ENCODE data around the gene NKIRAS2.

NKIRAS2 gene

GRCh38 chr17:42061646-42062487, 42.0 kb downstream of the NKIRAS2 start:
- TF ChIP-seq CTCF (IDR thresholded peaks at IDR 0.05; ENCODE audit: low read depth, low read length, poor library complexity, severe bottlenecking) (no peak), EZH2phosphoT487 (IDR thresholded peaks at IDR 0.05; ENCODE audit: borderline replicate concordance, low read length) (no peak)
- Histone ChIP-seq H3K4me1 (ENCODE audit: control insufficient read depth, low read length) (peaks cover 12% of the 10 kb centered on the region), H3K27ac (ENCODE audit: low read depth, low read length) (no peak overlapping the region), H3K9me2 (replicated peaks; ENCODE audit: control insufficient read depth, low read length) (no peaks in the 10 kb centered on the region), H4K20me1 (ENCODE audit: control insufficient read depth, insufficient read depth, low read depth, low read length) (no peaks in the 10 kb centered on the region), H3K9me3 (ENCODE audit: control insufficient read depth, insufficient read depth, low read length) (peaks cover 2% of the 10 kb centered on the region; the same call in 1 of the 2 replicates), H3K4me2 (ENCODE audit: low read length) (no peak overlapping the region), H3F3A (ENCODE audit: control insufficient read depth, insufficient read depth) (no peaks in the 10 kb centered on the region), H3K27me3 (ENCODE audit: control insufficient read depth, low read length) (peaks cover 10% of the 10 kb centered on the region), H3K36me3 (ENCODE audit: control insufficient read depth, low read length) (no peaks in the 10 kb centered on the region), H3K79me2 (ENCODE audit: control insufficient read depth, low read length) (no peaks in the 10 kb centered on the region), H3K4me3 (ENCODE audit: low read length) (no peak overlapping the region)

- Histone ChIP-seq H3K9me2 (replicated peaks; ENCODE audit: control insufficient read depth, low read length) (no peaks in the 10 kb centered on the region), H3K36me3 (ENCODE audit: control insufficient read depth, low read length) (no peaks in the 10 kb centered on the region), H3F3A (ENCODE audit: control insufficient read depth, insufficient read depth) (no peaks in the 10 kb centered on the region), H3K4me1 (ENCODE audit: control insufficient read depth, low read length) (peaks cover 12% of the 10 kb centered on the region), H4K20me1 (ENCODE audit: control insufficient read depth, insufficient read depth, low read depth, low read length) (no peaks in the 10 kb centered on the region), H3K4me3 (ENCODE audit: low read length) (no peak overlapping the region), H3K27ac (ENCODE audit: low read depth, low read length) (no peak overlapping the region), H3K9me3 (ENCODE audit: control insufficient read depth, insufficient read depth, low read length) (no peaks in the 10 kb centered on the region), H3K4me2 (ENCODE audit: low read length) (no peak overlapping the region), H3K79me2 (ENCODE audit: control insufficient read depth, low read length) (no peaks in the 10 kb centered on the region), H3K27me3 (ENCODE audit: control insufficient read depth, low read length) (peaks cover 10% of the 10 kb centered on the region)
- TF ChIP-seq CTCF (IDR thresholded peaks at IDR 0.05; ENCODE audit: low read depth, low read length, poor library complexity, severe bottlenecking) (no peak), EZH2phosphoT487 (IDR thresholded peaks at IDR 0.05; ENCODE audit: borderline replicate concordance, low read length) (no peak)
Measured at GRCh38 chr17:42062681-42063080, 42.8 kb downstream of the NKIRAS2 start.

- Histone ChIP-seq H3K4me1 (ENCODE audit: control insufficient read depth, low read length) (peaks cover 12% of the 10 kb centered on the region), H3K79me2 (ENCODE audit: control insufficient read depth, low read length) (no peaks in the 10 kb centered on the region)
- TF ChIP-seq EZH2phosphoT487 (IDR thresholded peaks at IDR 0.05; ENCODE audit: borderline replicate concordance, low read length) (no peak), CTCF (IDR thresholded peaks at IDR 0.05; ENCODE audit: low read depth, low read length, poor library complexity, severe bottlenecking) (no peak)
Measured at GRCh38 chr17:42065201-42065600, 45.3 kb downstream of the NKIRAS2 start.

More at GRCh38 chr17:42065201-42065600, 45.3 kb downstream of the NKIRAS2 start:
- Histone ChIP-seq H3K27me3 (ENCODE audit: control insufficient read depth, low read length) (peaks cover 16% of the 10 kb centered on the region), H3K9me3 (ENCODE audit: control insufficient read depth, insufficient read depth, low read length) (no peaks in the 10 kb centered on the region), H4K20me1 (ENCODE audit: control insufficient read depth, insufficient read depth, low read depth, low read length) (no peaks in the 10 kb centered on the region), H3K27ac (ENCODE audit: low read depth, low read length) (no peak overlapping the region), H3K9me2 (replicated peaks; ENCODE audit: control insufficient read depth, low read length) (no peaks in the 10 kb centered on the region), H3K4me3 (ENCODE audit: low read length) (no peak overlapping the region), H3F3A (ENCODE audit: control insufficient read depth, insufficient read depth) (no peaks in the 10 kb centered on the region), H3K4me2 (ENCODE audit: low read length) (no peak overlapping the region), H3K36me3 (ENCODE audit: control insufficient read depth, low read length) (no peaks in the 10 kb centered on the region)
